Mucosa of descending colon (tissue), 3 donors: ENCODE measurements around the gene MAMDC4. TPM values are rescaled to one million over a fixed set of nuclear protein-coding genes. Genes with fewer than 3 reads are reported as not detected.
"Not testable (repeated sequence)": the region's sequence is repeated elsewhere in the genome, so short reads cannot be mapped to it uniquely, and the experiment has no call there.

ENCODE experiments used
- ATAC-seq: fragments of 200-7000 bp; cut with Tn5 transposase; one replicate; pipeline ENCODE4 v1.9.1; 2020; ENCODE audit warnings: mild to moderate bottlenecking, moderate library complexity
- DNase-seq, 3 donors: peaks; one replicate each; pipeline ENCODE4 v3.0.0-alpha.2; 2020
- H3K36me3 ChIP-seq: fragments of 200-600 bp; one replicate; pipeline ENCODE4 v1.8.0; 2021; ENCODE audit warnings: low read depth, mild to moderate bottlenecking
- H3K4me1 ChIP-seq: fragments of 200-600 bp; one replicate; pipeline ENCODE4 v1.8.0; 2021; ENCODE audit warnings: low read depth, mild to moderate bottlenecking
- H3K4me3 ChIP-seq: fragments of 200-600 bp; one replicate; pipeline ENCODE4 v1.8.0; 2021; ENCODE audit warnings: mild to moderate bottlenecking
- H3K9me3 ChIP-seq: fragments of 200-600 bp; one replicate; pipeline ENCODE4 v1.8.0; 2021; ENCODE audit warnings: mild to moderate bottlenecking
- intact Hi-C, 2 donors: fragments of 100-400 bp; cut with DNase I in 1 of 2; cut with micrococcal nuclease in 1 of 2; formaldehyde crosslinking; loops; one replicate each; pipeline versions ENCODE4 v1.11.0 to v1.11.1; 2022; cut with DNase I, micrococcal nuclease
- long read RNA-seq, 2 donors: library from polyadenylated mRNA; unstranded; transcript quantifications; one replicate each; pipeline ENCODE4 v2.0.0, GENCODE V29; 2019 to 2021
- total RNA-seq, 3 donors: library from RNA; stranded (reverse); fragmentation: NEBNext Ultra II Directional in 2 of 3; extraction: Animal tissue kit (Norgen Biotek cat#: 25700) in 2 of 3; gene quantifications; one replicate each; pipeline versions ENCODE4 v1.2.1 to v1.2.4, GENCODE V29; 2021 to 2023
- TF ChIP-seq, protein P1 (sequence below): fragments of 200-600 bp; IDR thresholded peaks from one replicate; pipeline ENCODE4 v1.8.0; 2022; ENCODE audit warnings: antibody characterized with exemption, mild to moderate bottlenecking
- donor health status: DM: no; HTN: no; CAD: no; lungs with moderate emphysema.
- donor health status: DM: no; HTN: no; CAD: no.
- donor health status: DM: no; HTN: yes; CAD: no.

The MAMDC4 gene
- total RNA-seq = 10 to 100 TPM; 15.4 to 43.8 (median 18.5) TPM
- long read RNA-seq, donor 1, partial matches to known transcripts = 10 of 20 reads
- long read RNA-seq, donor 1, other reads (novel, unspliced or antisense) = 10 of 20 reads
- long read RNA-seq, donor 2, partial matches to known transcripts = 4 of 4 reads
- long read RNA-seq, donor 2, other reads (novel, unspliced or antisense) = 0 of 4 reads

DNA sequence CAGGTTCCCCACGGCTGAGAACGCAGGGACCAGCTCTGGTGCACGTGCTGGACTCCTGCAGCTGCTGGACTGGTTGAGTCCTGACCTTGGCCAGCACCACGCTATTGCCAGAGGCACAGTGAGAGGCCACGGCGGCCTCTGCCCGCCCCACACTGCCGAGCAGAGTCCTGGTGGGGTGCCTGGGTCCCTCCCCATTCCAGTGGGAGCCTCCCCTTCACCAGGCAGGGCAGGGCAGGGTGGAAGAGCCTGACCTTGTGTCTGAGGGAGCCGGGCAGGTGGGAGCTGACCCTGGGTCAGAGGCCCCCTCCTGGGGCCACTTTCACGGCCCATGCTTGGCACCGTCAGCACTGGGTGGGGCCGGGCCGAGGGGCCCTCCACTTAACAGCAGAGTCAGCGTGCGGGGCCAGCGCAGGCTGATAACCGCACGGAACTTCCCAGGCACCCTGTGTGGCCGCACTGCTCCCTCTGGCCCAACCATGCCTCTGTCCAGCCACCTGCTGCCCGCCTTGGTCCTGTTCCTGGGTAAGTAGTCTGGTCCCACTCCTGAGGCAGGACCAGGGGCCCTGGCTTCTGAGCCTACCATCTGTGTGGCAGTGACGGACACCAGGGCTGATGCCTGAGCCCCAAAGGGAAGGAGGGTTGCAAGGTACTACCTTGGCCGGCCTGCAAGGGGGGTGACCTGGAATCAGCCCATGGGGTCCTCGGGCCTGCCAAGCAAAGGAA, at the start of gene MAMDC4:
MAMDC4 (plus strand) TSS at position 406 of the 723 bp plus-strand sequence; CDS start at position 477, 71 bp downstream.
- ATAC-seq = no peak
- Histone ChIP-seq H3K9me3 (no peaks in the 10 kb centered on the region), H3K4me1 (peaks cover 9% of the 10 kb centered on the region), H3K36me3 (no peaks in the 10 kb centered on the region), H3K4me3 (no peak within 1 kb of the TSS)
- peak in 2 of 3 donors; percentile 27 to 44 for DNase-seq
- TF ChIP-seq, protein P1, sequence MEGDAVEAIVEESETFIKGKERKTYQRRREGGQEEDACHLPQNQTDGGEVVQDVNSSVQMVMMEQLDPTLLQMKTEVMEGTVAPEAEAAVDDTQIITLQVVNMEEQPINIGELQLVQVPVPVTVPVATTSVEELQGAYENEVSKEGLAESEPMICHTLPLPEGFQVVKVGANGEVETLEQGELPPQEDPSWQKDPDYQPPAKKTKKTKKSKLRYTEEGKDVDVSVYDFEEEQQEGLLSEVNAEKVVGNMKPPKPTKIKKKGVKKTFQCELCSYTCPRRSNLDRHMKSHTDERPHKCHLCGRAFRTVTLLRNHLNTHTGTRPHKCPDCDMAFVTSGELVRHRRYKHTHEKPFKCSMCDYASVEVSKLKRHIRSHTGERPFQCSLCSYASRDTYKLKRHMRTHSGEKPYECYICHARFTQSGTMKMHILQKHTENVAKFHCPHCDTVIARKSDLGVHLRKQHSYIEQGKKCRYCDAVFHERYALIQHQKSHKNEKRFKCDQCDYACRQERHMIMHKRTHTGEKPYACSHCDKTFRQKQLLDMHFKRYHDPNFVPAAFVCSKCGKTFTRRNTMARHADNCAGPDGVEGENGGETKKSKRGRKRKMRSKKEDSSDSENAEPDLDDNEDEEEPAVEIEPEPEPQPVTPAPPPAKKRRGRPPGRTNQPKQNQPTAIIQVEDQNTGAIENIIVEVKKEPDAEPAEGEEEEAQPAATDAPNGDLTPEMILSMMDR = no peak
- intact Hi-C loops = no loop called here

DNA sequence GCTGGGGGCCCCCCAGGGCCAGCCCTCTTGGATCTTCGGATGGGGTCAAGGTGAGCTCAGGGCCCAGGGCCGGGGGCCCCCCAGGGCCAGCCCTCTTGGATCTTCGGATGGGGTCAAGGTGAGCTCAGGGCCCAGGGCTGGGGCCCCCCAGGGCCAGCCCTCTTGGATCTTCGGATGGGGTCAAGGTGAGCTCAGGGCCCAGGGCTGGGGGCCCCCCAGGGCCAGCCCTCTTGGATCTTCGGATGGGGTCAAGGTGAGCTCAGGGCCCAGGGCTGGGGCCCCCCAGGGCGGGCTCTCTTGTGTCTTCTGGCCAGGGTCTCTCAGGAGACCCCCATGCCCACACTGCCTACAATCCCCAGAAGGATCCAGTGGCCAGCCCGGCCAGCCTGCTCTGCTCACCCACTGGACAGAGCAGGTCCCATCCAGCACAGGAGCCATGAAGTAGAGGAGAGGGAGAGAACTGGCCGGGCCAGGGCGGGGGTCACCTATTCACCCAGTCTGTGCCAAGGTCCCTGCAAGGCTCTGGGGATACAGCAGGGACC, 49.1 kb upstream of the MAMDC4 start:
- H3K4me3 ChIP-seq, ATAC-seq, DNase-seq, H3K9me3 ChIP-seq, H3K36me3 ChIP-seq, intact Hi-C loops: not testable (repeated sequence)
- H3K4me1 ChIP-seq = peaks cover 43% of the 10 kb centered on the region

DNA sequence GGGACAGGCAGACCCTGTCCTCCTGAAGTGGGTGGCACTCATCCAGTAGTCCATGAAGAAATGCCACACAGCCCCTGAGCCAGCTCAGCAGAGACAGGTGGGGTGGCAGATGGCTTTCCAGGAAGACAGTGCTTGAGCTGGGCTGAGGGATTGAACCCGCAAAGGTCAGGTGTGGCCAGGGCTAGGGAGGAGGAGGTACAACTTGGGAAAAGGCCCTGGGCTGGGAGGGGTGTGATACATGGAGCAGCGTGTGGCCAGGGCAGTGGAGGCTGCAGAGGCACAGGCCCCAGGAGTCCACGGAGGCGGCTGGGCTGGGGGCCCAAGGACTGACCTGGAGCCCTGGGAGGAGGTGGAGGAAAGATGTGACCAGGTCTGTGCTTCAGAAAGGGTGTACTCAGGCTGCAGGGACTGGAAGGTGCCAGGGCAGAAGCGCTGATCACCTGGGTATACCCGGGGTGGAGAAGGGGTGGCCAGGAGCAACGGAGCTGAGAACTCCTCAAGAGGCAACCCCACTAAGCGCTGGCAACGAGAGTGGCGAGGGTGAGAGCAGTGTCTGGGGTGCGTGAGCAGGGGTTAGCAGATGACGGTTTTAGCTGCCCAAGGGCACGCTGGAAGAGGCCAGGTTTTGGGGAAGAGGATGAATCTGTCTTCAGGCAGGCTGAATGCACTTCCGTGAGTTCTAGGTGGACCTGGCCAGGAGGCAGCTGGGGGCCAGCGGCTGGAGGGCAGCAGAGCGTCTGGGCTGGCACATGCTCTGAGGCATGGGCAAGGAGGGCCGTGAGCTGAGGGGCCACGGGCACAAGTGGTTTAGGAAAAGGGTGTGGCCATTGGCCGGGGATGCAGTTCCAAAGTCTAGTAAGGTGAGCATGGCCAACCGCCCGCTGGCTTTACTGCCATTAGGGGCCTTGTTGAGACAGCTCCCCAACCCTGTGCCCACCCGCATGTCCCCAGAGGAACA, 48.3 kb upstream of the MAMDC4 start:
- ATAC-seq = no peak
- TF ChIP-seq, protein P1 = no peak
- Histone ChIP-seq H3K36me3 (no peaks in the 10 kb centered on the region), H3K4me1 (peaks cover 37% of the 10 kb centered on the region), H3K4me3 (no peak overlapping the region), H3K9me3 (no peaks in the 10 kb centered on the region)
- intact Hi-C loops = no loop called here
- peak in 1 of 3 donors; percentile 48 for DNase-seq

- intact Hi-C loops = no loop called here
- H3K36me3 ChIP-seq = no peaks in the 10 kb centered on the region
- DNase-seq = peak in 1 of 3 donors; percentile 41
- H3K4me1 ChIP-seq = peaks cover 36% of the 10 kb centered on the region
- TF ChIP-seq, protein P1 = no peak
- no peaks in the 10 kb centered on the region for H3K9me3 ChIP-seq
- no peak overlapping the region for H3K4me3 ChIP-seq
- no peak for ATAC-seq
Observed at GRCh38 chr9:136804509-136805206, 47.5 kb upstream of the MAMDC4 start.

- Histone ChIP-seq H3K36me3 (no peaks in the 10 kb centered on the region), H3K9me3 (no peaks in the 10 kb centered on the region), H3K4me3 (no peak overlapping the region), H3K4me1 (peaks cover 37% of the 10 kb centered on the region)
- DNase-seq (peak in 1 of 3 donors; percentile 46), ATAC-seq (no peak)
- TF ChIP-seq, protein P1 = no peak
- intact Hi-C loops = no loop called here
Observed at GRCh38 chr9:136805207-136805740, 46.9 kb upstream of the MAMDC4 start.
